Measurements from ENCODE around the gene FBXO9.

FBXO9 gene

GRCh38 chr6:53086302-53086701 lies 21.1 kb downstream of the FBXO9 start:
- DNase-seq (ENCODE audit: low read depth in 2 of 3, low spot score in 2 of 3) = no peak

- no peak for DNase-seq (ENCODE audit: low read depth in 2 of 3, low spot score in 2 of 3)
Observed at GRCh38 chr6:53089948-53090347, 24.7 kb downstream of the FBXO9 start.

GRCh38 chr6:53090576-53090975 lies 25.4 kb downstream of the FBXO9 start:
- no peak for DNase-seq (ENCODE audit: low read depth in 2 of 3, low spot score in 2 of 3)

GRCh38 chr6:53095270-53095669 lies 30.1 kb downstream of the FBXO9 start:
- no peak for DNase-seq (ENCODE audit: low read depth in 2 of 3, low spot score in 2 of 3)

GRCh38 chr6:53095716-53096115 lies 30.5 kb downstream of the FBXO9 start:
- no peak for DNase-seq (ENCODE audit: low read depth in 2 of 3, low spot score in 2 of 3)

- DNase-seq (ENCODE audit: low read depth in 2 of 3, low spot score in 2 of 3) = no peak
Observed at GRCh38 chr6:53100561-53100960, 35.4 kb downstream of the FBXO9 start.

- DNase-seq (ENCODE audit: low read depth in 2 of 3, low spot score in 2 of 3) = no peak
Observed at GRCh38 chr6:53101006-53101405, 35.8 kb downstream of the FBXO9 start.

- DNase-seq (ENCODE audit: low read depth in 2 of 3, low spot score in 2 of 3) = no peak
Observed at GRCh38 chr6:53103993-53104675, 38.9 kb downstream of the FBXO9 start.

GRCh38 chr6:53104916-53105315 lies 39.7 kb downstream of the FBXO9 start:
- no peak for DNase-seq (ENCODE audit: low read depth in 2 of 3, low spot score in 2 of 3)

- no peak for DNase-seq (ENCODE audit: low read depth in 2 of 3, low spot score in 2 of 3)
Observed at GRCh38 chr6:53107091-53107490, 41.9 kb downstream of the FBXO9 start.

GRCh38 chr6:53109612-53110011 lies 44.4 kb downstream of the FBXO9 start:
- DNase-seq (ENCODE audit: low read depth in 2 of 3, low spot score in 2 of 3) = no peak

GRCh38 chr6:53111865-53112264 lies 46.7 kb downstream of the FBXO9 start:
- no peak for DNase-seq (ENCODE audit: low read depth in 2 of 3, low spot score in 2 of 3)

GRCh38 chr6:53112404-53112803 lies 47.2 kb downstream of the FBXO9 start:
- no peak for DNase-seq (ENCODE audit: low read depth in 2 of 3, low spot score in 2 of 3)

GRCh38 chr6:53112871-53113270 lies 47.7 kb downstream of the FBXO9 start:
- DNase-seq (ENCODE audit: low read depth in 2 of 3, low spot score in 2 of 3) = no peak

- DNase-seq (ENCODE audit: low read depth in 2 of 3, low spot score in 2 of 3) = no peak
Observed at GRCh38 chr6:53113742-53114141, 48.5 kb downstream of the FBXO9 start.

GRCh38 chr6:53115113-53115512 lies 49.9 kb downstream of the FBXO9 start:
- no peak for DNase-seq (ENCODE audit: low read depth in 2 of 3, low spot score in 2 of 3)

GRCh38 chr6:53115741-53116140 lies 50.5 kb downstream of the FBXO9 start:
- no peak for DNase-seq (ENCODE audit: low read depth in 2 of 3, low spot score in 2 of 3)

- DNase-seq (ENCODE audit: low read depth in 2 of 3, low spot score in 2 of 3) = no peak
Observed at GRCh38 chr6:53119349-53119748, 54.1 kb downstream of the FBXO9 start.

- no peak for DNase-seq (ENCODE audit: low read depth in 2 of 3, low spot score in 2 of 3)
Observed at GRCh38 chr6:53119772-53120409, 54.7 kb downstream of the FBXO9 start.

- DNase-seq (ENCODE audit: low read depth in 2 of 3, low spot score in 2 of 3) = no peak
Observed at GRCh38 chr6:53124131-53124800, 59.1 kb downstream of the FBXO9 start.

- no peak for DNase-seq (ENCODE audit: low read depth in 2 of 3, low spot score in 2 of 3)
Observed at GRCh38 chr6:53125276-53125675, 60.1 kb downstream of the FBXO9 start.

- no peak for DNase-seq (ENCODE audit: low read depth in 2 of 3, low spot score in 2 of 3)
Observed at GRCh38 chr6:53128842-53129241, 63.6 kb downstream of the FBXO9 start.
